ENCODE results near the gene PROSER2.

PROSER2 gene

DNA sequence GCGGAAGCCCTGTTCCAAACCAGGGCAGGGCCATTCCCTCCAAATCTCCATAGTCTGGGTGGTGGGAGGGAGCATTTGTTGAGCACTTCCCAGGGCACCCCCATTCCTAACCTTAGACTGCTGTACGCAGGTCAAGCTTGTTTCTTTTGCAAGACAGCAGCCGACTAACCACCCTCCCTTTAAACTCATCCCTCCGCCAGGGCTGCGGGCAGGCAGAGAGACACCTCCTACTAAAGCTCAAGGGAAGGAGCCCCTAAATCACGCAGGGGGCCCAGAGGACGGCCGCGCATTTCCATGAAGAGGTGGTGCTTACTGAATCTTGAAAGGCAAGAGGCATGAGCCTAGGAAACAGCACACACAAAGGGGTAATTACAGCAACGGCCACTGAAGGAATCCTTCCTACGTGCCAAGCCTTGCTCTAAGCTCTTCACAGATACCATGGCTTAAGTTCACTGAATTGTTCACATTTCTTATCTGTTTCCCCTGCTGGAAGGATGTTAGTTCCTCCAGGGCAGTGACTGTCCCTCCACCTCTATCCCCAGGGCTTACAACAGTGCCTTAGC lies 90.0 kb downstream of the PROSER2 start:
- no peak for DNase-seq

DNA sequence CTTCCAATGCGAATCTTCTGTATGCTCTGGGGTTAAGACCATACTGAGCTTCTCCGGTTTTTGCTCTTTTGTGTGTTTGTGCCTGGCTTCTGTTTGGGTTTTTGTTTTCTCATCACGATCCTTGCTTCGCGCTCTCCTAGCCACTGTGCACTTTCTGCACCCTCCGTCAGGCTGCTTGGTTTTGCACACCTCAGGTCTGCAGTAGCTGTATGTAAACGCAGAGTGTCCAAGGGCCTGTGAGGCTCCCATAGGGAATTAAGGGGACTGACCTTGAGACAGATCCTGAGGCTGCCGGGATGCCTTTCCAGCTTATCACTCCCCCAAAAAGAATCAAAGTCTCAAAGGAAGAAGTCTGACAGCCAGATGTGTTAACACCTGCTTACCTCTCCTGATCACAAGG lies 95.2 kb downstream of the PROSER2 start:
- no peak for DNase-seq

DNA sequence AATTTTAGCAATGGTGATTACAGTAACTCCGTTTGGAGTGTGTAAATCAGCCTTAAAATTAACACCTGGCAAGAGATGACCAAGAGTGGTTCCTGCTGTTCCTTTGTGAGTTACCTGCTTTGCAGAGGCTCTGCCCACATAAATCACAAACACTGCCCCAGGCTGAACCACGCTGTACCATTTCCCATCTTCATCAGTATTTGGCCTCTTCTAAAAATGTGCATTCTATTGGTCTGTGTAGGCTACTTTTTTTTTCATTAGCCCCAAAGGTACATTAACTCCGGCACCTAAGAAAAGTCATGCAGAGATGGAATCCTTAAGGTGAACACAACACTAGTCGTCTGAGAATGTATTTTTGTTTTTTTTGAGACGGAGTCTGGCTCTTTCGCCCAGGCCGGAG lies 96.1 kb downstream of the PROSER2 start:
- no peak for DNase-seq

All from NCI-H2081 treated with DMSO at 0.1 percent for 48 hours (cell line).